IMR-90 (cell line): ENCODE data around the gene TAB2. TPM values are rescaled to one million over a fixed set of nuclear protein-coding genes. Genes with fewer than 3 reads are reported as not detected.

Source experiments
- ATAC-seq: fragments of 200-7000 bp; cut with Tn5 transposase; 2 replicates; pipeline ENCODE4 v1.9.1; 2020; ENCODE audit warnings: low read depth, mild to moderate bottlenecking, moderate library complexity
- BruUV-seq: library from RNA; stranded (reverse); fragments of 400-500 nt; replicated peaks from 2 replicates; lab custom pipeline; 2021; lab: Mats Ljungman, UMichigan
- CTCF ChIA-PET: fragments of 300-600 bp; formaldehyde crosslinking; extraction: SDS; loops from one replicate; lab custom pipeline; 2021; ENCODE audit warnings: antibody characterized with exemption; lab: Yijun Ruan, JAX
- POLR2A ChIA-PET: fragments of 300-600 bp; sonication (Branson Sonifier 250); formaldehyde crosslinking; loops from one replicate; lab custom pipeline; 2022; ENCODE audit warnings: antibody characterized with exemption; ENCODE audit not compliant: unreplicated experiment; lab: Charles Lee
- DNase-seq: peaks from one replicate; pipeline ENCODE4 v3.0.0; 2013
- H2AFZ ChIP-seq: replicated peaks from 2 replicates; pipeline ENCODE3; 2013; ENCODE audit warnings: low read length, mild to moderate bottlenecking; ENCODE audit not compliant: poor library complexity
- H2AK5ac ChIP-seq: 2 replicates; pipeline ENCODE4 v1.6.1; 2013; ENCODE audit warnings: low read depth, low read length, inconsistent platforms
- H2AK9ac ChIP-seq: replicated peaks from 2 replicates; pipeline ENCODE3; 2013; ENCODE audit warnings: mild to moderate bottlenecking, low read depth, low read length, moderate library complexity; ENCODE audit not compliant: poor library complexity
- H2BK120ac ChIP-seq: 2 replicates; pipeline ENCODE4 v1.6.1; 2013; ENCODE audit warnings: low read depth, low read length, inconsistent platforms
- H2BK15ac ChIP-seq: 3 replicates; pipeline ENCODE4 v1.6.1; 2013; ENCODE audit warnings: low read depth, low read length, inconsistent platforms
- H2BK20ac ChIP-seq: 2 replicates; pipeline ENCODE4 v1.6.1; 2013; ENCODE audit warnings: low read depth, mild to moderate bottlenecking, inconsistent platforms, low read length, moderate library complexity
- H2BK5ac ChIP-seq: 2 replicates; pipeline ENCODE4 v1.6.1; 2013; ENCODE audit warnings: mild to moderate bottlenecking, low read depth, low read length, inconsistent platforms; ENCODE audit not compliant: poor library complexity, severe bottlenecking
- H3K14ac ChIP-seq: replicated peaks from 2 replicates; pipeline ENCODE4 v1.6.1; 2013; ENCODE audit warnings: low read depth, low read length, inconsistent platforms
- H3K18ac ChIP-seq: 2 replicates; pipeline ENCODE4 v1.6.1; 2013; ENCODE audit warnings: low read depth, low read length, control low read depth
- H3K23ac ChIP-seq: 2 replicates; pipeline ENCODE4 v1.6.1; 2013; ENCODE audit warnings: low read depth, low read length, inconsistent platforms
- H3K27ac ChIP-seq: 2 replicates; pipeline ENCODE4 v1.5.1; 2013; ENCODE audit warnings: mild to moderate bottlenecking, control low read depth, low read length; ENCODE audit not compliant: insufficient read depth
- H3K27me3 ChIP-seq: 2 replicates; pipeline ENCODE4 v1.6.1; 2013; ENCODE audit warnings: low read length; ENCODE audit not compliant: control insufficient read depth, insufficient read depth
- H3K36me3 ChIP-seq: 2 replicates; pipeline ENCODE4 v1.6.1; 2013; ENCODE audit warnings: low read length, mixed read lengths; ENCODE audit not compliant: control insufficient read depth, insufficient read depth
- H3K4ac ChIP-seq: 2 replicates; pipeline ENCODE4 v1.6.1; 2013; ENCODE audit warnings: low read depth, low read length, inconsistent platforms
- H3K4me1 ChIP-seq: 2 replicates; pipeline ENCODE4 v1.6.1; 2013; ENCODE audit warnings: low read length, mixed read lengths; ENCODE audit not compliant: control insufficient read depth, insufficient read depth
- H3K4me2 ChIP-seq: 2 replicates; pipeline ENCODE4 v1.6.1; 2013; ENCODE audit warnings: low read depth, mild to moderate bottlenecking, control low read depth, low read length, moderate library complexity
- H3K4me3 ChIP-seq: 2 replicates; pipeline ENCODE4 v1.5.1; 2013; ENCODE audit warnings: low read depth, mild to moderate bottlenecking, control low read depth, low read length, moderate library complexity; ENCODE audit not compliant: insufficient read depth
- H3K56ac ChIP-seq: 2 replicates; pipeline ENCODE4 v1.6.1; 2013; ENCODE audit warnings: low read length, inconsistent platforms; ENCODE audit not compliant: insufficient read depth; ENCODE audit errors: extremely low read depth
- H3K79me1 ChIP-seq, 2 experiments: 2 replicates each; pipeline ENCODE4 v1.6.1; 2013; ENCODE audit warnings: low read length in 2 of 2, inconsistent platforms in 1 of 2, low read depth in 1 of 2
- H3K9ac ChIP-seq: 2 replicates; pipeline ENCODE4 v1.6.1; 2013; ENCODE audit warnings: low read depth, low read length, control low read depth
- H3K9me1 ChIP-seq: 2 replicates; pipeline ENCODE4 v1.6.1; 2013; ENCODE audit warnings: low read length, inconsistent platforms; ENCODE audit not compliant: insufficient read depth
- H3K9me3 ChIP-seq: 2 replicates; pipeline ENCODE4 v1.6.1; 2013; ENCODE audit warnings: low read length; ENCODE audit not compliant: control insufficient read depth, insufficient read depth
- H4K20me1 ChIP-seq: 2 replicates; pipeline ENCODE4 v1.6.1; 2013; ENCODE audit warnings: low read length, inconsistent platforms; ENCODE audit not compliant: insufficient read depth
- H4K5ac ChIP-seq: 2 replicates; pipeline ENCODE4 v1.6.1; 2013; ENCODE audit warnings: mild to moderate bottlenecking, low read depth, low read length, control low read depth
- H4K8ac ChIP-seq, 2 experiments: 2 replicates each; pipeline ENCODE4 v1.6.1; 2013; ENCODE audit warnings: low read depth in 2 of 2, low read length in 2 of 2, control low read depth in 1 of 2, inconsistent platforms in 1 of 2
- H4K91ac ChIP-seq: 2 replicates; pipeline ENCODE4 v1.6.1; 2013; ENCODE audit warnings: low read depth, low read length, inconsistent platforms; ENCODE audit not compliant: insufficient read depth
- BHLHE40 ChIP-seq: fragments of 150-350 bp; IDR thresholded peaks from 2 replicates; pipeline ENCODE4 v1.6.1; 2016; ENCODE audit warnings: mild to moderate bottlenecking, low read depth, low read length
- CEBPB ChIP-seq: IDR thresholded peaks from 2 replicates; pipeline ENCODE4 v1.6.1; 2012; ENCODE audit warnings: low read depth, low read length, improper control_type of control experiment
- CHD1 ChIP-seq: IDR thresholded peaks from 2 replicates; pipeline ENCODE4 v1.6.1; 2012; ENCODE audit warnings: low read depth, low read length, improper control_type of control experiment
- MAFK ChIP-seq: IDR thresholded peaks from 2 replicates; pipeline ENCODE4 v1.6.1; 2012; ENCODE audit warnings: low read depth, low read length, improper control_type of control experiment
- MAZ ChIP-seq: IDR thresholded peaks from 2 replicates; pipeline ENCODE4 v1.6.1; 2012; ENCODE audit warnings: low read depth, mild to moderate bottlenecking, low read length, improper control_type of control experiment, moderate library complexity, borderline replicate concordance
- NFE2L2 ChIP-seq: fragments of 150-350 bp; IDR thresholded peaks from 2 replicates; pipeline ENCODE4 v1.6.1; 2016; ENCODE audit warnings: low read depth, mild to moderate bottlenecking, low read length
- RFX5 ChIP-seq: IDR thresholded peaks from 2 replicates; pipeline ENCODE4 v1.8.0; 2012; ENCODE audit warnings: low read depth, mild to moderate bottlenecking, low read length, moderate library complexity
- WGBS, 2 experiments: methylation state at CpG; one replicate each; pipeline versions ENCODE4 v1.1.5 to v1.1.7; 2013; ENCODE audit warnings: missing lambda C conversion rate in 2 of 2; ENCODE audit not compliant: insufficient read length in 1 of 2; ENCODE audit errors: extremely low coverage in 2 of 2; 5-methylcytosine and 5-hydroxymethylcytosine counted together
- dilution Hi-C: fragments of 300-500 bp; cut with HindIII; formaldehyde crosslinking; loops from one replicate; pipeline ENCODE4 v1.14.3; 2018; ENCODE audit warnings: low sequenced_read_pairs; ENCODE audit not compliant: unreplicated experiment
- in situ Hi-C: fragments of 300-500 bp; cut with MboI; formaldehyde crosslinking; loops from 3 replicates; pipeline ENCODE4 v1.14.3; 2019; ENCODE audit warnings: low sequenced_read_pairs, inconsistent platforms, mixed read lengths
- intact Hi-C: fragments of 100-400 bp; cut with micrococcal nuclease; formaldehyde crosslinking; loops from 2 replicates; pipeline ENCODE4 v1.10.0; 2022
- polyA plus RNA-seq, 3 experiments: library from polyadenylated mRNA; depleted of rRNA; stranded (reverse); fragments of >200 nt; gene quantifications; 2 replicates each; pipeline ENCODE4 v1.2.3, GENCODE V29; 2012; ENCODE audit warnings: low replicate concordance in 1 of 3
- total RNA-seq: library from RNA; depleted of rRNA; stranded (reverse); fragments of >200 nt; gene quantifications from 2 replicates; pipeline ENCODE4 v1.2.3, GENCODE V29; 2012

TAB2 gene
- total and polyA plus RNA-seq, 2 of the 4 experiments (the other 2 are of a cell fraction), result 20.8 to 25.3 TPM

- Histone ChIP-seq H2BK5ac (no peak overlapping the region), H3K4me2 (no peak overlapping the region), H3K4me1 (no peaks in the 10 kb centered on the region), H2AFZ (no peak overlapping the region), H2BK15ac (no peak overlapping the region), H2AK9ac (no peak overlapping the region), H4K8ac (no peak overlapping the region), H3K18ac (no peak overlapping the region), H2BK120ac (no peak overlapping the region), H3K4me3 (no peak overlapping the region), H2AK5ac (no peak overlapping the region), H3K23ac (no peak overlapping the region), H4K91ac (no peak overlapping the region), H3K14ac (no peak overlapping the region), H3K56ac (no peak overlapping the region), H3K9me3 (no peaks in the 10 kb centered on the region), H4K20me1 (no peaks in the 10 kb centered on the region), H3K27me3 (no peaks in the 10 kb centered on the region), H3K4ac (no peak overlapping the region), H4K5ac (no peak overlapping the region), H3K9ac (no peak overlapping the region), H2BK20ac (no peak overlapping the region), H3K36me3 (peaks cover 2% of the 10 kb centered on the region; the same call in 1 of the 2 replicates), H3K9me1 (no peaks in the 10 kb centered on the region), H3K27ac (no peak overlapping the region), H3K79me1 (no peaks in the 10 kb centered on the region; a peak in 1 of 4 replicates)
- intact Hi-C loops (no loop called here), dilution Hi-C loops (no loop called here), in situ Hi-C loops (no loop called here)
- no TSS peak for BruUV-seq
- ATAC-seq (no peak), DNase-seq (no peak)
- ChIA-PET POLR2A (no interaction called here), CTCF (no interaction called here)
- 100% methylated on average over 2 of the region's 4 CpGs; no CpG with 5 or more reads in 1 of the 2 experiments for WGBS, 2 experiments
- TF ChIP-seq MAZ (no peak), MAFK (no peak), BHLHE40 (no peak), CEBPB (no peak), NFE2L2 (no peak), RFX5 (no peak), CHD1 (no peak)
Measured at GRCh38 chr6:149414821-149415220, 97.3 kb downstream of the TAB2 start.
